Measurements from ENCODE around the gene HIVEP3.

Gene HIVEP3

DNA sequence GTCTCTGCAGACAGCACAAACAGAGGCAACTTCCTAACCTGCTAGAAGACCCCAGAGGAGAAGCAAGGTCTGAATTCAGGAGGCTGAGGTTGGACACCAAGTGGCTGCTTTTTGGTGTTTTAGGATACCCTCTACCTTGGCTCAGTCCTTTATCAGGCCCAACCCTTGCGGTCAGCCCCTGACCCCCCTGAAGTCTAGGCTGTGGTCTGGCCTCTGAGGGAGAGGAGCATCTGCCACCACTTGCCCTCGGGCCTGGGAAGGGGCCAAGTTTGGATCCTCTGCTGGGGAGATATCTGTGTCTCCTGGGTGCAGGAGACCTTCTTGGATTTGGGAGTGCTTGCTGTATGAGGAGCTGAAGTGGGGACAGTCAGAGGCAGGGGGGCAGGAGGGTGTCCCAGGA, 455.2 kb downstream of the HIVEP3 start:
- H3K4me1 ChIP-seq (ENCODE audit: low read depth, poor library complexity, severe bottlenecking) = no peaks in the 10 kb centered on the region
- H2AFZ ChIP-seq (ENCODE audit: low read depth) = no peak overlapping the region
- no peak overlapping the region for H3K4me2 ChIP-seq
- 0 out of 2 replicates have a peak, but pooled peaks cover 2% of the 10 kb centered on the region for H3K27me3 ChIP-seq (ENCODE audit: insufficient read depth, low read depth)
- no peak overlapping the region for H3K27ac ChIP-seq
- H3K4me3 ChIP-seq (IDR thresholded peaks at IDR 0.05; ENCODE audit: insufficient read depth, low read depth, low read length) = no peak overlapping the region
- no peaks in the 10 kb centered on the region for H4K20me1 ChIP-seq (ENCODE audit: insufficient read depth)
- no peaks in the 10 kb centered on the region for H3K36me3 ChIP-seq (ENCODE audit: insufficient read depth)
- no peaks in the 10 kb centered on the region for H3K79me2 ChIP-seq (ENCODE audit: insufficient read depth, low read depth)
- H3K9ac ChIP-seq = no peak overlapping the region
- TF ChIP-seq, protein P1, sequence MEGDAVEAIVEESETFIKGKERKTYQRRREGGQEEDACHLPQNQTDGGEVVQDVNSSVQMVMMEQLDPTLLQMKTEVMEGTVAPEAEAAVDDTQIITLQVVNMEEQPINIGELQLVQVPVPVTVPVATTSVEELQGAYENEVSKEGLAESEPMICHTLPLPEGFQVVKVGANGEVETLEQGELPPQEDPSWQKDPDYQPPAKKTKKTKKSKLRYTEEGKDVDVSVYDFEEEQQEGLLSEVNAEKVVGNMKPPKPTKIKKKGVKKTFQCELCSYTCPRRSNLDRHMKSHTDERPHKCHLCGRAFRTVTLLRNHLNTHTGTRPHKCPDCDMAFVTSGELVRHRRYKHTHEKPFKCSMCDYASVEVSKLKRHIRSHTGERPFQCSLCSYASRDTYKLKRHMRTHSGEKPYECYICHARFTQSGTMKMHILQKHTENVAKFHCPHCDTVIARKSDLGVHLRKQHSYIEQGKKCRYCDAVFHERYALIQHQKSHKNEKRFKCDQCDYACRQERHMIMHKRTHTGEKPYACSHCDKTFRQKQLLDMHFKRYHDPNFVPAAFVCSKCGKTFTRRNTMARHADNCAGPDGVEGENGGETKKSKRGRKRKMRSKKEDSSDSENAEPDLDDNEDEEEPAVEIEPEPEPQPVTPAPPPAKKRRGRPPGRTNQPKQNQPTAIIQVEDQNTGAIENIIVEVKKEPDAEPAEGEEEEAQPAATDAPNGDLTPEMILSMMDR (conservative IDR thresholded peaks at IDR 0.05; ENCODE audit: low read depth, low read length) = no peak

DNA sequence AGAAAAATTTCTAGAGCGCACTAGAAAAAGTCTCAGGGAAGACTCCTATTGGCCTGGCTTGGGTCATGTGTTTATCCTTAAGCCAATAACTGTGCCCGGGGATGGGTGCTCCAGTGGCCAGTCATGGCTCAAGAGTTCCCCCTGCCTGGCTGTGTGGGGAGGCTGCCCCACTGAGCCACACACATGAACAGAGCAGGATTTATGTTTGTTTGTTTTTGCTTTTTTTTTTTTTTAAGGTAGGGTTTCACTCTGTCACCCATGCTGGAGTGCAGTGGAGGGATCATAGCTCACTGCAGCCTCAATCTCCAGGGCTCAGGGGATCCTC, 456.1 kb downstream of the HIVEP3 start:
- Histone ChIP-seq H3K27ac (no peak overlapping the region), H3K27me3 (ENCODE audit: insufficient read depth, low read depth) (0 out of 2 replicates have a peak, but pooled peaks cover 2% of the 10 kb centered on the region), H3K4me3 (IDR thresholded peaks at IDR 0.05; ENCODE audit: insufficient read depth, low read depth, low read length) (no peak overlapping the region), H3K4me2 (no peak overlapping the region), H3K9ac (no peak overlapping the region), H4K20me1 (ENCODE audit: insufficient read depth) (no peaks in the 10 kb centered on the region), H2AFZ (ENCODE audit: low read depth) (no peak overlapping the region), H3K36me3 (ENCODE audit: insufficient read depth) (no peaks in the 10 kb centered on the region), H3K4me1 (ENCODE audit: low read depth, poor library complexity, severe bottlenecking) (no peaks in the 10 kb centered on the region), H3K79me2 (ENCODE audit: insufficient read depth, low read depth) (no peaks in the 10 kb centered on the region)
- TF ChIP-seq, protein P1 (conservative IDR thresholded peaks at IDR 0.05; ENCODE audit: low read depth, low read length) = no peak

DNA sequence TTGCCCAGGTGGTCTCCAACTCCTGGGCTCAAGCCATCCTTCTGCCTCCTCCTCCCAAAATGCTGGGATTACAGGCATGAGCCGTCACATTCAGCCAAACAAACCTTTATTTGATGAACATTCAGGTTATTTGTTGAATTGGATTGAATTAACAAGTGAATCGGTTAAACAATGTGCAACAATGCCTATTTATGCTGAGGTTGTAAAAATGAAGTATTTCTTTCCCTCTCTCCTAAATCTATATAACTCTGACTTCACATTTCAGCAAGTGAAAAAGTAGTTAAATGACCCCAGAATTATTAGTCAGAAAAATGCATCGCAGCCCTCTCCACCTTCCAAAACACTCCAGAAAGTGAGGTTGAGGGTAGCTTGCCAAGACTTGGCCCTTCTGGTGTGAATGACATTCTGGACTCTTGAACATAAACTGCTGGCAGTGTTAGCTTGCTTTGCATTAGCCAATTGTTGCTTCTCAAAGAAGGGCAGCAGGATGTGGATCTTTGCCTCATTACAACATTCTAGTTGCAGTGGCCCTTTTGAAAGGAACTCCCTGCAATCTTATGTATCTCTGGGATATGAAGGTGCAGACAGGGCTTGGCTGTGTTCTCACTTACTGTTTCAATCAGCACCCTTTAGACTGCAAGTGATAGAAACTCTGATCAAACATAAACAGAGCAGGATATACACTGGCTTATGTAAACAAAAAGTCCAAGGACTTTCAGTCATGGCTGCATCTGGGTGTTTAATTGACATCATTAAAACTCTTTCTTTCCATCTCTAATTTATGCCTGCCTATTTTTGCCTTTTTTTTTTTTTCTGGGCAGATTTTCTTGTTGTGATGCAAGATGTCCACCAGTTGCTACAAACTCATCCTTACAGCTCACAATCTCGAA, 456.7 kb downstream of the HIVEP3 start:
- Histone ChIP-seq H3K4me2 (no peak overlapping the region), H3K27me3 (ENCODE audit: insufficient read depth, low read depth) (0 out of 2 replicates have a peak, but pooled peaks cover 2% of the 10 kb centered on the region)

DNA sequence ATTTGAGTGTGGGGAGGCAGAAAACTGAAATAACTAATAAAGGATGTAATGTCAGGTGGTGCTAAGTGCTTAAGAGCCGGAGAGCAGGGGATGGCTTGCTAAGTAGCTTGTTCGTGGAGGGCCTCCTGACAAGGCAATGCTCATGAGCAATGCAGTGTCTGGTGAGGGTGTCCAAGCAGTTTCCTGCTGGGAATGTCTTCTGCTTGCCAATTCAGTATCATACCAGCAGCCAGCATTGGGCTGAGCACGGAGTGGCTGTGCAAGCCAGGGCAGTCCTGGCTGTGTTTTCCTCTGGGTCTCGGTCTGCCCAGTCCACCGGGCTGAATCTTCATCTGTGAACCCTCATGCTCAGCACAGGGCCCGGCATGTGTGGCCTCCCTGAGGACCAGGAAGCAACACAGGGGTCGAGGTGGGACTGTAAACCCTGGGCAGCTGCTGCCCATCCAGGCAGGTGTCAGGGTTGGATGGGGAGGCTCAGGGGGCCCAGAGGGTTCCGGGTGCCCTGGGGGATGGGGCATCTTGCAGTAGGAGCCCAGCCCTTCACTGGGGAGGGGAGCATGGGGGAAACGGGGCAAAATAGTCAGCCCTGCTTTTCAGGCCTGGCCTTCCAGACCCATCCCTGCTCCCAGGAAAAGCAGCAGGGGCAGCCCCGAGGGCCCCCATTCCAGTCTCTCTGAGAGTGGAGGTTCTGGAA, 461.7 kb downstream of the HIVEP3 start:
- TF ChIP-seq, protein P1 (conservative IDR thresholded peaks at IDR 0.05; ENCODE audit: low read depth, low read length) = no peak
- Histone ChIP-seq H3K79me2 (ENCODE audit: insufficient read depth, low read depth) (no peaks in the 10 kb centered on the region), H2AFZ (ENCODE audit: low read depth) (no peak overlapping the region), H3K36me3 (ENCODE audit: insufficient read depth) (no peaks in the 10 kb centered on the region), H3K9ac (no peak overlapping the region), H3K4me2 (no peak overlapping the region), H3K27me3 (ENCODE audit: insufficient read depth, low read depth) (0 out of 2 replicates have a peak, but pooled peaks cover 2% of the 10 kb centered on the region), H3K4me1 (ENCODE audit: low read depth, poor library complexity, severe bottlenecking) (no peaks in the 10 kb centered on the region), H3K4me3 (IDR thresholded peaks at IDR 0.05; ENCODE audit: insufficient read depth, low read depth, low read length) (no peak overlapping the region), H3K27ac (no peak overlapping the region), H4K20me1 (ENCODE audit: insufficient read depth) (no peaks in the 10 kb centered on the region)

More for the DNA sequence above, 456.7 kb downstream of the HIVEP3 start:
- Histone ChIP-seq H3K79me2 (ENCODE audit: insufficient read depth, low read depth) (no peaks in the 10 kb centered on the region), H3K9ac (no peak overlapping the region), H3K4me3 (IDR thresholded peaks at IDR 0.05; ENCODE audit: insufficient read depth, low read depth, low read length) (no peak overlapping the region), H3K36me3 (ENCODE audit: insufficient read depth) (no peaks in the 10 kb centered on the region), H3K27ac (no peak overlapping the region), H4K20me1 (ENCODE audit: insufficient read depth) (no peaks in the 10 kb centered on the region), H2AFZ (ENCODE audit: low read depth) (no peak overlapping the region), H3K4me1 (ENCODE audit: low read depth, poor library complexity, severe bottlenecking) (no peaks in the 10 kb centered on the region)
- TF ChIP-seq, protein P1 (conservative IDR thresholded peaks at IDR 0.05; ENCODE audit: low read depth, low read length) = no peak

Measured in KMS-11 (cell line).